ENCODE data around the gene STIP1. TPM values are rescaled to one million over a fixed set of nuclear protein-coding genes. Genes with fewer than 3 reads are reported as not detected.

Gene STIP1
- total and polyA plus RNA-seq, 10 donors, result 30.1 to 111 (median 68.7) TPM

Other genes with a start within 250 kb of the STIP1 start
- 10 to 100 TPM; 27.2 to 45.4 (median 35.9) TPM for gene NAA40, start 247.2 kb upstream of the STIP1 start, total RNA-seq
- gene NAA40, start 247.2 kb upstream of the STIP1 start, polyA plus RNA-seq, result 10 to 100 TPM; 12.1 to 21.4 (median 19.8) TPM
- gene COX8A, start 211.6 kb upstream of the STIP1 start, total RNA-seq, result 100 to 1,000 TPM; 181 to 531 (median 217) TPM
- 100 to 1,000 TPM; 340 to 698 (median 481) TPM for gene COX8A, start 211.6 kb upstream of the STIP1 start, polyA plus RNA-seq
- 10 to 100 TPM; 56.1 to 65.8 (median 58.8) TPM for gene OTUB1, start 199.7 kb upstream of the STIP1 start, total RNA-seq
- gene OTUB1, start 199.7 kb upstream of the STIP1 start, polyA plus RNA-seq, result 10 to 100 TPM; 65.5 to 89.7 (median 83.5) TPM
- gene FLRT1, start 150.2 kb upstream of the STIP1 start, total RNA-seq, result under 1 TPM in 5 of 7 donors, not detected in 2; 0.10 to 0.51 (median 0.17) TPM
- under 1 TPM in 2 of 3 donors, not detected in 1; 0.03 to 0.16 TPM for gene FLRT1, start 150.2 kb upstream of the STIP1 start, polyA plus RNA-seq
- 10 to 100 TPM in 1 of 7 donors, 1 to 10 TPM in 6; 5.1 to 10.6 (median 7.3) TPM for gene MACROD1, start 20.1 kb upstream of the STIP1 start, total RNA-seq
- gene MACROD1, start 20.1 kb upstream of the STIP1 start, polyA plus RNA-seq, result 10 to 100 TPM in 2 of 3 donors, 1 to 10 TPM in 1; 7.0 to 20.3 (median 17.6) TPM
- 100 to 1,000 TPM; 129 to 248 (median 178) TPM for gene FERMT3, start 20.6 kb downstream of the STIP1 start, total RNA-seq
- 100 to 1,000 TPM; 120 to 210 (median 159) TPM for gene FERMT3, start 20.6 kb downstream of the STIP1 start, polyA plus RNA-seq
- gene TRPT1, start 40.0 kb downstream of the STIP1 start, total RNA-seq, result 10 to 100 TPM; 34.2 to 56.3 (median 40.0) TPM
- gene TRPT1, start 40.0 kb downstream of the STIP1 start, polyA plus RNA-seq, result 10 to 100 TPM; 57.8 to 74.0 (median 60.8) TPM
- 10 to 100 TPM; 68.1 to 88.6 (median 78.2) TPM for gene NUDT22, start 40.1 kb downstream of the STIP1 start, total RNA-seq
- 100 to 1,000 TPM in 1 of 3 donors, 10 to 100 TPM in 2; 61.8 to 109 (median 96.3) TPM for gene NUDT22, start 40.1 kb downstream of the STIP1 start, polyA plus RNA-seq
- gene DNAJC4, start 44.4 kb downstream of the STIP1 start, total RNA-seq, result 10 to 100 TPM; 28.0 to 59.9 (median 49.0) TPM
- 100 to 1,000 TPM in 1 of 3 donors, 10 to 100 TPM in 2; 83.7 to 113 (median 85.8) TPM for gene DNAJC4, start 44.4 kb downstream of the STIP1 start, polyA plus RNA-seq
- 100 to 1,000 TPM in 1 of 7 donors, 10 to 100 TPM in 6; 38.3 to 103 (median 63.5) TPM for gene VEGFB, start 48.4 kb downstream of the STIP1 start, total RNA-seq
- gene VEGFB, start 48.4 kb downstream of the STIP1 start, polyA plus RNA-seq, result 10 to 100 TPM; 81.6 to 96.9 (median 87.1) TPM
- 10 to 100 TPM; 26.9 to 98.3 (median 42.6) TPM for gene FKBP2, start 54.9 kb downstream of the STIP1 start, total RNA-seq
- 100 to 1,000 TPM in 1 of 3 donors, 10 to 100 TPM in 2; 90.8 to 104 (median 98.4) TPM for gene FKBP2, start 54.9 kb downstream of the STIP1 start, polyA plus RNA-seq
- gene PPP1R14B, start 60.8 kb downstream of the STIP1 start, total RNA-seq, result 10 to 100 TPM; 47.6 to 93.9 (median 78.3) TPM
- 100 to 1,000 TPM; 139 to 190 (median 168) TPM for gene PPP1R14B, start 60.8 kb downstream of the STIP1 start, polyA plus RNA-seq
- gene PLCB3, start 65.4 kb downstream of the STIP1 start, total RNA-seq, result 10 to 100 TPM; 20.7 to 28.3 (median 22.3) TPM
- 10 to 100 TPM in 1 of 3 donors, 1 to 10 TPM in 2; 3.8 to 11.9 (median 4.4) TPM for gene PLCB3, start 65.4 kb downstream of the STIP1 start, polyA plus RNA-seq
- gene BAD, start 98.5 kb downstream of the STIP1 start, total RNA-seq, result 10 to 100 TPM; 27.0 to 49.3 (median 33.4) TPM
- gene BAD, start 98.5 kb downstream of the STIP1 start, polyA plus RNA-seq, result 10 to 100 TPM; 53.9 to 67.3 (median 61.4) TPM
- gene GPR137, start 99.7 kb downstream of the STIP1 start, total RNA-seq, result 10 to 100 TPM; 21.8 to 37.2 (median 30.2) TPM
- gene GPR137, start 99.7 kb downstream of the STIP1 start, polyA plus RNA-seq, result 10 to 100 TPM; 13.7 to 22.8 (median 16.7) TPM
- gene KCNK4, start 105.1 kb downstream of the STIP1 start, total RNA-seq, result under 1 TPM in 3 of 7 donors, not detected in 4; 0.35 to 0.77 (median 0.44) TPM
- gene KCNK4, start 105.1 kb downstream of the STIP1 start, polyA plus RNA-seq, result under 1 TPM in 2 of 3 donors, not detected in 1; 0.06 to 0.09 TPM
- not detected for gene CATSPERZ, start 114.2 kb downstream of the STIP1 start, total RNA-seq
- gene CATSPERZ, start 114.2 kb downstream of the STIP1 start, polyA plus RNA-seq, result under 1 TPM in 2 of 3 donors, not detected in 1; 0.09 to 0.48 TPM
- 10 to 100 TPM; 30.2 to 49.3 (median 43.7) TPM for gene ESRRA, start 119.4 kb downstream of the STIP1 start, total RNA-seq
- gene ESRRA, start 119.4 kb downstream of the STIP1 start, polyA plus RNA-seq, result 10 to 100 TPM; 24.0 to 56.5 (median 34.7) TPM
- 100 to 1,000 TPM; 138 to 420 (median 158) TPM for gene TRMT112, start 131.4 kb downstream of the STIP1 start, total RNA-seq
- gene TRMT112, start 131.4 kb downstream of the STIP1 start, polyA plus RNA-seq, result 100 to 1,000 TPM; 328 to 431 (median 350) TPM
- 100 to 1,000 TPM in 3 of 7 donors, 10 to 100 TPM in 4; 77.0 to 169 (median 95.6) TPM for gene PRDX5, start 131.9 kb downstream of the STIP1 start, total RNA-seq
- 100 to 1,000 TPM; 181 to 302 (median 237) TPM for gene PRDX5, start 131.9 kb downstream of the STIP1 start, polyA plus RNA-seq
- 100 to 1,000 TPM in 3 of 7 donors, 10 to 100 TPM in 4; 64.3 to 128 (median 86.6) TPM for gene CCDC88B, start 154.0 kb downstream of the STIP1 start, total RNA-seq
- gene CCDC88B, start 154.0 kb downstream of the STIP1 start, polyA plus RNA-seq, result 100 to 1,000 TPM; 225 to 638 (median 623) TPM
- gene RPS6KA4, start 173.0 kb downstream of the STIP1 start, total RNA-seq, result 10 to 100 TPM; 26.9 to 47.5 (median 38.2) TPM
- 10 to 100 TPM; 18.8 to 43.0 (median 32.3) TPM for gene RPS6KA4, start 173.0 kb downstream of the STIP1 start, polyA plus RNA-seq